ENCODE measurements around the gene FHOD3.

FHOD3 gene

GRCh38 chr18:36323421-36323820 is 25.9 kb downstream of the FHOD3 start:
- DNase-seq: no peak

GRCh38 chr18:36325846-36326245 is 28.3 kb downstream of the FHOD3 start:
- no peak for DNase-seq

GRCh38 chr18:36326771-36327170 is 29.3 kb downstream of the FHOD3 start:
- DNase-seq: no peak

GRCh38 chr18:36327352-36328316 is 30.1 kb downstream of the FHOD3 start:
- DNase-seq: no peak

- DNase-seq: no peak
Measured at GRCh38 chr18:36328385-36328858, 30.9 kb downstream of the FHOD3 start.

- DNase-seq: no peak
Measured at GRCh38 chr18:36328916-36329315, 31.4 kb downstream of the FHOD3 start.

- no peak for DNase-seq
Measured at GRCh38 chr18:36329684-36330434, 32.3 kb downstream of the FHOD3 start.

- DNase-seq: no peak
Measured at GRCh38 chr18:36330435-36331052, 33.0 kb downstream of the FHOD3 start.

- no peak for DNase-seq
Measured at GRCh38 chr18:36331521-36331971, 34.0 kb downstream of the FHOD3 start.

- no peak for DNase-seq
Measured at GRCh38 chr18:36333414-36333813, 35.9 kb downstream of the FHOD3 start.

- DNase-seq: no peak
Measured at GRCh38 chr18:36334798-36335197, 37.3 kb downstream of the FHOD3 start.

- no peak for DNase-seq
Measured at GRCh38 chr18:36335476-36336279, 38.2 kb downstream of the FHOD3 start.

- DNase-seq: no peak
Measured at GRCh38 chr18:36337679-36338402, 40.3 kb downstream of the FHOD3 start.

- no peak for DNase-seq
Measured at GRCh38 chr18:36338403-36338933, 41.0 kb downstream of the FHOD3 start.

- DNase-seq: no peak
Measured at GRCh38 chr18:36340246-36340645, 42.7 kb downstream of the FHOD3 start.

- no peak for DNase-seq
Measured at GRCh38 chr18:36341944-36342343, 44.4 kb downstream of the FHOD3 start.

- no peak for DNase-seq
Measured at GRCh38 chr18:36348331-36348730, 50.8 kb downstream of the FHOD3 start.

- no peak for DNase-seq
Measured at GRCh38 chr18:36348971-36349417, 51.5 kb downstream of the FHOD3 start.

- DNase-seq: no peak
Measured at GRCh38 chr18:36349552-36349951, 52.0 kb downstream of the FHOD3 start.

- no peak for DNase-seq
Measured at GRCh38 chr18:36350251-36350651, 52.7 kb downstream of the FHOD3 start.

GRCh38 chr18:36350839-36351469 is 53.4 kb downstream of the FHOD3 start:
- no peak for DNase-seq
